Measurements from ENCODE around the gene SORL1. TPM values are rescaled to one million over a fixed set of nuclear protein-coding genes. Genes with fewer than 3 reads are reported as not detected.

Gene SORL1
- total and polyA plus RNA-seq, 2 of the 13 experiments (the other 11 are each of a cell fraction or from before 2014, with no cell fraction given) = 21.3 to 148 TPM

DNA sequence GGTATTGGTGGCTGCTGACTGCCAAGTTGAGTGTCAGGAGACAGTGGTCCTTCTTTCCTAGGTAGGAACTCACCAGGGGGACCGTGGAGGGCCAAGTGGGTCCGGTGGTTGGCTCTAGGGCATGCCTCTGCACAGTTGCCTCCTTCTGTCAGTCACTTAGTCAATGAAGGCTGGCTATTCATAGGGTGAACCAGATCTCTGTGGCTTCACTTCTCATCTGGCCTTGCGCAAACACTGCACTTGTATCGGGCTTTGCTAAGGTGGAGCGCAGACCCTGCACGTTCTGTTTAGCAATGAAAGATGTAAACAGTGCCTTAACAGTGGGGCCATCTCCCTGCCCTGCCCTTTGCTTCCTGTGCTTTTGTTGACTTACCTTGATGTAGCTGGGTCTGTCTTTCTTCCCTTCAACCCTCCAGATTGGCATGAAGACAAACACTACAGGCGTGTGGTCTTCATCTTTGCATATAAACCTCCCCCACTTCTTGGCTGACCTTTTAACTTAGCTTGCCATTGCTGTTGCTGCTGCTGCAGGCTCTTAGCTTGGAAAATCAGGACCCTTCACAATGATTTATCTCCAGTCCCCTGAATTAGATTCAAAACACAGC, 7.4 kb downstream of the SORL1 start (continued):
- TF ChIP-seq ZNF251 (CRISPR knock-in tag; IDR thresholded peaks at IDR 0.05) (no peak), KLF15 (CRISPR knock-in tag; IDR thresholded peaks at IDR 0.05; ENCODE audit: borderline replicate concordance) (no peak), ZNF263 (CRISPR knock-in tag; IDR thresholded peaks at IDR 0.05) (no peak), SALL2 (CRISPR knock-in tag; IDR thresholded peaks at IDR 0.05) (peak; percentile 81), ZNF333 (CRISPR knock-in tag; IDR thresholded peaks at IDR 0.05; ENCODE audit: borderline replicate concordance) (no peak), ZNF367 (CRISPR knock-in tag; IDR thresholded peaks at IDR 0.05; ENCODE audit: borderline replicate concordance) (no peak), NBN (conservative IDR thresholded peaks at IDR 0.05) (no peak), ZNF609 (CRISPR knock-in tag; IDR thresholded peaks at IDR 0.05; ENCODE audit: borderline replicate concordance) (peak; percentile 99), KDM4B (CRISPR knock-in tag; IDR thresholded peaks at IDR 0.05) (peak; percentile 56; the same call in 1 of the 2 replicates), ZFX (CRISPR knock-in tag; IDR thresholded peaks at IDR 0.05; ENCODE audit: low read depth) (peak; percentile 79), TAF15 (IDR thresholded peaks at IDR 0.05; ENCODE audit: low read depth, low read length, poor library complexity, severe bottlenecking) (no peak), TBL1XR1 (IDR thresholded peaks at IDR 0.05; ENCODE audit: borderline replicate concordance, low read length, partially characterized antibody) (peak; percentile 61), ZBTB8A (CRISPR knock-in tag; IDR thresholded peaks at IDR 0.05; ENCODE audit: borderline replicate concordance, low read depth) (no peak), ZNF160 (CRISPR knock-in tag; IDR thresholded peaks at IDR 0.05) (no peak), ZNF337 (CRISPR knock-in tag; IDR thresholded peaks at IDR 0.05; ENCODE audit: borderline replicate concordance, low read depth) (peak; percentile 94; the same call in 1 of the 2 replicates), GFI1 (CRISPR knock-in tag; IDR thresholded peaks at IDR 0.05; ENCODE audit: borderline replicate concordance) (peak; percentile 98), ZFY (CRISPR knock-in tag; IDR thresholded peaks at IDR 0.05) (peak; percentile 28; the same call in 1 of the 2 replicates), ZNF296 (CRISPR knock-in tag; conservative IDR thresholded peaks at IDR 0.05) (no peak)
- TF ChIP-seq, protein P1, sequence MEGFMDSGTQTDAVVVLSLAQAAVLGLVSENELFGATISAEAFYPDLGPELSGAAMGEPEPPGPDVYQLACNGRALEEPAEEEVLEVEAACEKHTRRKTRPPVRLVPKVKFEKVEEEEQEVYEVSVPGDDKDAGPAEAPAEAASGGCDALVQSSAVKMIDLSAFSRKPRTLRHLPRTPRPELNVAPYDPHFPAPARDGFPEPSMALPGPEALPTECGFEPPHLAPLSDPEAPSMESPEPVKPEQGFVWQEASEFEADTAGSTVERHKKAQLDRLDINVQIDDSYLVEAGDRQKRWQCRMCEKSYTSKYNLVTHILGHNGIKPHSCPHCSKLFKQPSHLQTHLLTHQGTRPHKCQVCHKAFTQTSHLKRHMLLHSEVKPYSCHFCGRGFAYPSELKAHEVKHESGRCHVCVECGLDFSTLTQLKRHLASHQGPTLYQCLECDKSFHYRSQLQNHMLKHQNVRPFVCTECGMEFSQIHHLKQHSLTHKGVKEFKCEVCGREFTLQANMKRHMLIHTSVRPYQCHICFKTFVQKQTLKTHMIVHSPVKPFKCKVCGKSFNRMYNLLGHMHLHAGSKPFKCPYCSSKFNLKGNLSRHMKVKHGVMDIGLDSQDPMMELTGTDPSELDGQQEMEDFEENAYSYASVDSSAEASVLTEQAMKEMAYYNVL (CRISPR knock-in tag; IDR thresholded peaks at IDR 0.05; ENCODE audit: borderline replicate concordance) = peak; percentile 97
- TF ChIP-seq, protein P2, sequence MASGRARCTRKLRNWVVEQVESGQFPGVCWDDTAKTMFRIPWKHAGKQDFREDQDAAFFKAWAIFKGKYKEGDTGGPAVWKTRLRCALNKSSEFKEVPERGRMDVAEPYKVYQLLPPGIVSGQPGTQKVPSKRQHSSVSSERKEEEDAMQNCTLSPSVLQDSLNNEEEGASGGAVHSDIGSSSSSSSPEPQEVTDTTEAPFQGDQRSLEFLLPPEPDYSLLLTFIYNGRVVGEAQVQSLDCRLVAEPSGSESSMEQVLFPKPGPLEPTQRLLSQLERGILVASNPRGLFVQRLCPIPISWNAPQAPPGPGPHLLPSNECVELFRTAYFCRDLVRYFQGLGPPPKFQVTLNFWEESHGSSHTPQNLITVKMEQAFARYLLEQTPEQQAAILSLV (CRISPR knock-in tag; IDR thresholded peaks at IDR 0.05; ENCODE audit: borderline replicate concordance) = peak; percentile 92
- TF ChIP-seq, protein P3, sequence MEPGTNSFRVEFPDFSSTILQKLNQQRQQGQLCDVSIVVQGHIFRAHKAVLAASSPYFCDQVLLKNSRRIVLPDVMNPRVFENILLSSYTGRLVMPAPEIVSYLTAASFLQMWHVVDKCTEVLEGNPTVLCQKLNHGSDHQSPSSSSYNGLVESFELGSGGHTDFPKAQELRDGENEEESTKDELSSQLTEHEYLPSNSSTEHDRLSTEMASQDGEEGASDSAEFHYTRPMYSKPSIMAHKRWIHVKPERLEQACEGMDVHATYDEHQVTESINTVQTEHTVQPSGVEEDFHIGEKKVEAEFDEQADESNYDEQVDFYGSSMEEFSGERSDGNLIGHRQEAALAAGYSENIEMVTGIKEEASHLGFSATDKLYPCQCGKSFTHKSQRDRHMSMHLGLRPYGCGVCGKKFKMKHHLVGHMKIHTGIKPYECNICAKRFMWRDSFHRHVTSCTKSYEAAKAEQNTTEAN (CRISPR knock-in tag; conservative IDR thresholded peaks at IDR 0.05) = peak; percentile 77; the same call in 1 of the 2 replicates

Measured in HepG2 (cell line).